Measurements from ENCODE around the gene PTPRD. TPM values are rescaled to one million over a fixed set of nuclear protein-coding genes. Genes with fewer than 3 reads are reported as not detected.

The PTPRD gene
- total and polyA plus RNA-seq, 2 experiments from 2014 or later, result 11.5 to 58.0 TPM

- TF ChIP-seq, protein P1, sequence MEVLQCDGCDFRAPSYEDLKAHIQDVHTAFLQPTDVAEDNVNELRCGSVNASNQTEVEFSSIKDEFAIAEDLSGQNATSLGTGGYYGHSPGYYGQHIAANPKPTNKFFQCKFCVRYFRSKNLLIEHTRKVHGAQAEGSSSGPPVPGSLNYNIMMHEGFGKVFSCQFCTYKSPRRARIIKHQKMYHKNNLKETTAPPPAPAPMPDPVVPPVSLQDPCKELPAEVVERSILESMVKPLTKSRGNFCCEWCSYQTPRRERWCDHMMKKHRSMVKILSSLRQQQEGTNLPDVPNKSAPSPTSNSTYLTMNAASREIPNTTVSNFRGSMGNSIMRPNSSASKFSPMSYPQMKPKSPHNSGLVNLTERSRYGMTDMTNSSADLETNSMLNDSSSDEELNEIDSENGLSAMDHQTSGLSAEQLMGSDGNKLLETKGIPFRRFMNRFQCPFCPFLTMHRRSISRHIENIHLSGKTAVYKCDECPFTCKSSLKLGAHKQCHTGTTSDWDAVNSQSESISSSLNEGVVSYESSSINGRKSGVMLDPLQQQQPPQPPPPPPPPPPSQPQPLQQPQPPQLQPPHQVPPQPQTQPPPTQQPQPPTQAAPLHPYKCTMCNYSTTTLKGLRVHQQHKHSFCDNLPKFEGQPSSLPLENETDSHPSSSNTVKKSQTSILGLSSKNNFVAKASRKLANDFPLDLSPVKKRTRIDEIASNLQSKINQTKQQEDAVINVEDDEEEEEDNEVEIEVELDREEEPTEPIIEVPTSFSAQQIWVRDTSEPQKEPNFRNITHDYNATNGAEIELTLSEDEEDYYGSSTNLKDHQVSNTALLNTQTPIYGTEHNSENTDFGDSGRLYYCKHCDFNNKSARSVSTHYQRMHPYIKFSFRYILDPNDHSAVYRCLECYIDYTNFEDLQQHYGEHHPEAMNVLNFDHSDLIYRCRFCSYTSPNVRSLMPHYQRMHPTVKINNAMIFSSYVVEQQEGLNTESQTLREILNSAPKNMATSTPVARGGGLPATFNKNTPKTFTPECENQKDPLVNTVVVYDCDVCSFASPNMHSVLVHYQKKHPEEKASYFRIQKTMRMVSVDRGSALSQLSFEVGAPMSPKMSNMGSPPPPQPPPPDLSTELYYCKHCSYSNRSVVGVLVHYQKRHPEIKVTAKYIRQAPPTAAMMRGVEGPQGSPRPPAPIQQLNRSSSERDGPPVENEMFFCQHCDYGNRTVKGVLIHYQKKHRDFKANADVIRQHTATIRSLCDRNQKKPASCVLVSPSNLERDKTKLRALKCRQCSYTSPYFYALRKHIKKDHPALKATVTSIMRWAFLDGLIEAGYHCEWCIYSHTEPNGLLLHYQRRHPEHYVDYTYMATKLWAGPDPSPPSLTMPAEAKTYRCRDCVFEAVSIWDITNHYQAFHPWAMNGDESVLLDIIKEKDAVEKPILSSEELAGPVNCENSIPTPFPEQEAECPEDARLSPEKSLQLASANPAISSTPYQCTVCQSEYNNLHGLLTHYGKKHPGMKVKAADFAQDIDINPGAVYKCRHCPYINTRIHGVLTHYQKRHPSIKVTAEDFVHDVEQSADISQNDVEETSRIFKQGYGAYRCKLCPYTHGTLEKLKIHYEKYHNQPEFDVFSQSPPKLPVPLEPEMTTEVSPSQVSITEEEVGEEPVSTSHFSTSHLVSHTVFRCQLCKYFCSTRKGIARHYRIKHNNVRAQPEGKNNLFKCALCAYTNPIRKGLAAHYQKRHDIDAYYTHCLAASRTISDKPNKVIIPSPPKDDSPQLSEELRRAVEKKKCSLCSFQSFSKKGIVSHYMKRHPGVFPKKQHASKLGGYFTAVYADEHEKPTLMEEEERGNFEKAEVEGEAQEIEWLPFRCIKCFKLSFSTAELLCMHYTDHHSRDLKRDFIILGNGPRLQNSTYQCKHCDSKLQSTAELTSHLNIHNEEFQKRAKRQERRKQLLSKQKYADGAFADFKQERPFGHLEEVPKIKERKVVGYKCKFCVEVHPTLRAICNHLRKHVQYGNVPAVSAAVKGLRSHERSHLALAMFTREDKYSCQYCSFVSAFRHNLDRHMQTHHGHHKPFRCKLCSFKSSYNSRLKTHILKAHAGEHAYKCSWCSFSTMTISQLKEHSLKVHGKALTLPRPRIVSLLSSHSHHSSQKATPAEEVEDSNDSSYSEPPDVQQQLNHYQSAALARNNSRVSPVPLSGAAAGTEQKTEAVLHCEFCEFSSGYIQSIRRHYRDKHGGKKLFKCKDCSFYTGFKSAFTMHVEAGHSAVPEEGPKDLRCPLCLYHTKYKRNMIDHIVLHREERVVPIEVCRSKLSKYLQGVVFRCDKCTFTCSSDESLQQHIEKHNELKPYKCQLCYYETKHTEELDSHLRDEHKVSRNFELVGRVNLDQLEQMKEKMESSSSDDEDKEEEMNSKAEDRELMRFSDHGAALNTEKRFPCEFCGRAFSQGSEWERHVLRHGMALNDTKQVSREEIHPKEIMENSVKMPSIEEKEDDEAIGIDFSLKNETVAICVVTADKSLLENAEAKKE (CRISPR knock-in tag; IDR thresholded peaks at IDR 0.05), result no peak
Observed at GRCh38 chr9:9963841-9964240, 649.0 kb downstream of the PTPRD start (continued).

DNA sequence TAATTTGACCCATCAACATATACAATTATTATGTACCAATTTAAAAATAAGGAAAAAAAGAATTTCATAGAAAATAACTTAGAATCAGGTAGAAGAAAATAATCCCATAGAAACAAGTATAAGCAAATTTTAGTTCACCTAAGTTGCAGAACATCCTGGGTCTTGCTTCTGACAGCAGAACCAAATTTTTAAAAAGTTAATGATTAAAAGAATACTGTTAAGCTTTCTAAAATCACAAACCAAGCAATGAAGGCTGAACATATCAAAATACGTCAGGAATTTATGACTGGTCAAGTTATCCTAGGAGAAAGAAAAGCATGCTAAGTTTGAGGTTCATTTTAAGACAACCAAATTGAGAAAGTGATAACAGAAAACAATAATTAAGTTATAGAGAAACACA, 650.9 kb downstream of the PTPRD start:
- ATAC-seq (no peak), DNase-seq (ENCODE audit: low spot score) (no peak)
- Mint-ChIP-seq H3K9me3 (no peaks in the 10 kb centered on the region), H3K27ac (no peak overlapping the region), H3K27me3 (ENCODE audit: insufficient read depth, low read depth, poor library complexity) (no peaks in the 10 kb centered on the region), H3K4me1 (peaks cover 15% of the 10 kb centered on the region), H3K36me3 (ENCODE audit: low read depth) (no peaks in the 10 kb centered on the region), H3K4me3 (no peak overlapping the region)
- Histone ChIP-seq H3K27me3 (ENCODE audit: insufficient read depth) (no peaks in the 10 kb centered on the region), H2AFZ (no peak overlapping the region), H3K4me3 (no peak overlapping the region), H3K79me2 (replicated peaks; ENCODE audit: insufficient read depth) (no peaks in the 10 kb centered on the region), H3F3A (replicated peaks; ENCODE audit: low read depth) (no peaks in the 10 kb centered on the region), H4K20me1 (replicated peaks; ENCODE audit: insufficient read depth) (no peaks in the 10 kb centered on the region), H3K4me2 (no peak overlapping the region), H3K4me1 (ENCODE audit: insufficient read depth) (0 out of 2 replicates have a peak, but pooled peaks cover 4% of the 10 kb centered on the region), H3K36me3 (ENCODE audit: insufficient read depth) (no peaks in the 10 kb centered on the region), H3K9me2 (ENCODE audit: insufficient read depth) (no peaks in the 10 kb centered on the region), H3K27ac (ENCODE audit: low read depth) (no peak overlapping the region)
- TF ChIP-seq, protein P1 (CRISPR knock-in tag; IDR thresholded peaks at IDR 0.05), result no peak
- no peak for TF ChIP-seq EZH2 (IDR thresholded peaks at IDR 0.05; ENCODE audit: low read depth, unreplicated experiment)
- TF ChIP-seq NANOG (IDR thresholded peaks at IDR 0.05; ENCODE audit: borderline replicate concordance), result no peak
- TF ChIP-seq, protein P2, sequence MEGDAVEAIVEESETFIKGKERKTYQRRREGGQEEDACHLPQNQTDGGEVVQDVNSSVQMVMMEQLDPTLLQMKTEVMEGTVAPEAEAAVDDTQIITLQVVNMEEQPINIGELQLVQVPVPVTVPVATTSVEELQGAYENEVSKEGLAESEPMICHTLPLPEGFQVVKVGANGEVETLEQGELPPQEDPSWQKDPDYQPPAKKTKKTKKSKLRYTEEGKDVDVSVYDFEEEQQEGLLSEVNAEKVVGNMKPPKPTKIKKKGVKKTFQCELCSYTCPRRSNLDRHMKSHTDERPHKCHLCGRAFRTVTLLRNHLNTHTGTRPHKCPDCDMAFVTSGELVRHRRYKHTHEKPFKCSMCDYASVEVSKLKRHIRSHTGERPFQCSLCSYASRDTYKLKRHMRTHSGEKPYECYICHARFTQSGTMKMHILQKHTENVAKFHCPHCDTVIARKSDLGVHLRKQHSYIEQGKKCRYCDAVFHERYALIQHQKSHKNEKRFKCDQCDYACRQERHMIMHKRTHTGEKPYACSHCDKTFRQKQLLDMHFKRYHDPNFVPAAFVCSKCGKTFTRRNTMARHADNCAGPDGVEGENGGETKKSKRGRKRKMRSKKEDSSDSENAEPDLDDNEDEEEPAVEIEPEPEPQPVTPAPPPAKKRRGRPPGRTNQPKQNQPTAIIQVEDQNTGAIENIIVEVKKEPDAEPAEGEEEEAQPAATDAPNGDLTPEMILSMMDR (conservative IDR thresholded peaks at IDR 0.05; ENCODE audit: low read depth in 2 of 2), result no peak
- no peak for TF ChIP-seq ZNF114 (CRISPR knock-in tag; IDR thresholded peaks at IDR 0.05)
- TF ChIP-seq STAT1 (IDR thresholded peaks at IDR 0.05; ENCODE audit: unreplicated experiment), result no peak
